Bronchial epithelial cell (primary cell): ENCODE measurements around the gene ZBTB3. TPM values are rescaled to one million over a fixed set of nuclear protein-coding genes. Genes with fewer than 3 reads are reported as not detected.

Source experiments
- DNase-seq: peaks from one replicate; pipeline ENCODE4 v3.0.0-alpha.2; 2010; ENCODE audit warnings: low read depth
- FAIRE-seq: peaks from 2 replicates; lab custom pipeline; 2011; peaks lifted over from hg19 to GRCh38; lab: Jason Lieb, UNC
- H3K27me3 ChIP-seq: 2 replicates; pipeline ENCODE4 v1.5.1; 2011; ENCODE audit warnings: low read length; ENCODE audit not compliant: control insufficient read depth, insufficient read depth
- H3K36me3 ChIP-seq: 2 replicates; pipeline ENCODE4 v1.5.1; 2011; ENCODE audit warnings: low read length; ENCODE audit not compliant: control insufficient read depth, insufficient read depth
- H3K4me3 ChIP-seq: 2 replicates; pipeline ENCODE4 v1.5.1; 2011; ENCODE audit warnings: mild to moderate bottlenecking, low read depth, low read length, control low read depth
- CTCF ChIP-seq: IDR thresholded peaks from 2 replicates; pipeline ENCODE4 v1.5.1; 2011; ENCODE audit warnings: mild to moderate bottlenecking, moderate library complexity, low read length, control low read depth, inconsistent platforms; ENCODE audit not compliant: insufficient read depth, severe bottlenecking
- total RNA-seq: library from RNA; depleted of rRNA; stranded (reverse); fragments of >200 nt; gene quantifications from 2 replicates; pipeline ENCODE4 v1.2.1, GENCODE V29; 2014

Gene ZBTB3
- total RNA-seq, 1 donor from 2014 or later = 11.6 TPM

GRCh38 chr11:62728171-62728988 is 25.6 kb downstream of the ZBTB3 start, which contains the start of gene TTC9C:
Gene TTC9C, plus strand, starts transcription at chr11:62728486. Its CDS starts 363 bp downstream, at chr11:62728849.
- TF ChIP-seq CTCF = no peak
- Histone ChIP-seq H3K4me3 (peak within 1 kb of the TSS; percentile 92), H3K27me3 (no peaks in the 10 kb centered on the region), H3K36me3 (peaks cover 4% of the 10 kb centered on the region)
- peak; percentile 76 for DNase-seq
- FAIRE-seq = no peak

- peak overlapping the region; percentile 92 for H3K4me3 ChIP-seq
- DNase-seq (peak; percentile 94), FAIRE-seq (no peak)
- no peaks in the 10 kb centered on the region for H3K27me3 ChIP-seq
- no peak for TF ChIP-seq CTCF
- H3K36me3 ChIP-seq = peaks cover 7% of the 10 kb centered on the region
Measured at GRCh38 chr11:62727872-62728170, 26.1 kb downstream of the ZBTB3 start.

- no peak for FAIRE-seq
- Histone ChIP-seq H3K4me3 (peak within 1 kb of the TSS; percentile 92), H3K27me3 (no peaks in the 10 kb centered on the region), H3K36me3 (peaks cover 10% of the 10 kb centered on the region)
- no peak for TF ChIP-seq CTCF
- peak; percentile 93 for DNase-seq
Measured at GRCh38 chr11:62727165-62727871, 26.6 kb downstream of the ZBTB3 start, which contains the start of gene HNRNPUL2. Gene HNRNPUL2, minus strand, starts transcription at chr11:62727457. Its CDS starts 301 bp downstream, at chr11:62727156.

- FAIRE-seq (no peak), DNase-seq (no peak)
- H3K36me3 ChIP-seq = peaks cover 15% of the 10 kb centered on the region
- no peaks in the 10 kb centered on the region for H3K27me3 ChIP-seq
- peak overlapping the region; percentile 92 for H3K4me3 ChIP-seq
- TF ChIP-seq CTCF = no peak
Measured at GRCh38 chr11:62726915-62727164, 27.1 kb downstream of the ZBTB3 start.

GRCh38 chr11:62726156-62726914 is 27.6 kb downstream of the ZBTB3 start:
- Histone ChIP-seq H3K36me3 (peaks cover 19% of the 10 kb centered on the region), H3K4me3 (peak overlapping the region; percentile 92), H3K27me3 (no peaks in the 10 kb centered on the region)
- FAIRE-seq (no peak), DNase-seq (no peak)
- TF ChIP-seq CTCF = no peak
